Skin epidermis (tissue), 12 donors: ENCODE measurements around the gene TCAP.

Source experiments
- H3K27ac ChIP-seq, 21 experiments: fragments of 200-600 bp; sonication (generic) in 11 of 21; one replicate each; pipeline ENCODE4 v1.5.0; 2020; ENCODE audit warnings: mild to moderate bottlenecking in 3 of 21, inconsistent platforms in 2 of 21, moderate library complexity in 2 of 21
- H3K4me3 ChIP-seq, 7 experiments: fragments of 200-600 bp; sonication (generic) in 2 of 7; one replicate each; pipeline ENCODE4 v1.5.0; 2020; ENCODE audit warnings: inconsistent platforms in 2 of 7, mild to moderate bottlenecking in 2 of 7, moderate library complexity in 1 of 7

Gene TCAP

GRCh38 chr17:39664581-39665561 is at the start of gene TCAP:
TCAP (plus strand) TSS chr17:39665349; CDS start chr17:39665360, 11 bp downstream.
- H3K4me3 ChIP-seq = no peak within 1 kb of the TSS
- H3K27ac ChIP-seq = peak within 1 kb of the TSS in 1 of 21 experiments; percentile 25

GRCh38 chr17:39615434-39615833 is 49.7 kb upstream of the TCAP start:
- H3K4me3 ChIP-seq = no peak overlapping the region
- no peak overlapping the region for H3K27ac ChIP-seq

- peak overlapping the region in 4 of 7 experiments; percentile 33 to 57 (median 50) for H3K4me3 ChIP-seq
These were observed 48.1 kb upstream of the TCAP start for GRCh38 chr17:39617100-39617445.

GRCh38 chr17:39617446-39618245 is 47.5 kb upstream of the TCAP start:
- peak overlapping the region in 14 of 21 experiments; percentile 21 to 66 (median 55) for H3K27ac ChIP-seq

More at GRCh38 chr17:39617100-39617445, 48.1 kb upstream of the TCAP start:
- H3K27ac ChIP-seq = peak overlapping the region in 1 of 21 experiments; percentile 47

GRCh38 chr17:39618246-39618913 is 46.8 kb upstream of the TCAP start:
- peak overlapping the region; percentile 33 to 67 (median 50) for H3K4me3 ChIP-seq
- peak overlapping the region in 12 of 21 experiments; percentile 21 to 66 (median 52) for H3K27ac ChIP-seq

More at GRCh38 chr17:39617446-39618245, 47.5 kb upstream of the TCAP start:
- H3K4me3 ChIP-seq = peak overlapping the region; percentile 33 to 67 (median 50)

GRCh38 chr17:39618956-39619785 is 46.0 kb upstream of the TCAP start:
- peak overlapping the region in 1 of 7 experiments; percentile 54 for H3K4me3 ChIP-seq
- peak overlapping the region in 1 of 21 experiments; percentile 37 for H3K27ac ChIP-seq

GRCh38 chr17:39619786-39620101 is 45.4 kb upstream of the TCAP start:
- Histone ChIP-seq H3K27ac (no peak overlapping the region), H3K4me3 (no peak overlapping the region)

- Histone ChIP-seq H3K27ac (peak overlapping the region in 1 of 21 experiments; percentile 55), H3K4me3 (peak overlapping the region in 1 of 7 experiments; percentile 15)
These were observed 43.4 kb upstream of the TCAP start for GRCh38 chr17:39621523-39622379.

- Histone ChIP-seq H3K4me3 (peak overlapping the region in 1 of 7 experiments; percentile 15), H3K27ac (peak overlapping the region in 1 of 21 experiments; percentile 55)
These were observed 42.7 kb upstream of the TCAP start for GRCh38 chr17:39622380-39623006.

GRCh38 chr17:39623356-39623950 is 41.7 kb upstream of the TCAP start:
- H3K4me3 ChIP-seq = no peak overlapping the region
- H3K27ac ChIP-seq = no peak overlapping the region

- Histone ChIP-seq H3K27ac (no peak overlapping the region), H3K4me3 (no peak overlapping the region)
These were observed 40.8 kb upstream of the TCAP start for GRCh38 chr17:39624313-39624712.

GRCh38 chr17:39625198-39625785 is 39.9 kb upstream of the TCAP start:
- Histone ChIP-seq H3K4me3 (no peak overlapping the region), H3K27ac (no peak overlapping the region)

- Histone ChIP-seq H3K27ac (peak within 1 kb of the TSS in 6 of 21 experiments; percentile 29 to 62 (median 46)), H3K4me3 (peak within 1 kb of the TSS in 3 of 7 experiments; percentile 4 to 25 (median 22))
These were observed 38.7 kb upstream of the TCAP start, which contains the start of gene PPP1R1B for GRCh38 chr17:39626171-39627046. PPP1R1B (plus strand) TSS chr17:39626952; CDS start chr17:39627393, 441 bp downstream.

- Histone ChIP-seq H3K27ac (peak overlapping the region in 6 of 21 experiments; percentile 29 to 62 (median 46)), H3K4me3 (peak overlapping the region in 3 of 7 experiments; percentile 4 to 25 (median 22))
These were observed 38.0 kb upstream of the TCAP start for GRCh38 chr17:39627047-39627711.
